H1 (cell line): ENCODE measurements around the gene CLPTM1L. TPM values are rescaled to one million over a fixed set of nuclear protein-coding genes. Genes with fewer than 3 reads are reported as not detected.
A peak's percentile ranks its signal among the peaks of the same experiment; 100 is the strongest.

Source experiments
- CTCF ChIA-PET: fragments of 300-600 bp; sonication (Branson Sonifier 250); formaldehyde crosslinking; loops from one replicate; lab custom pipeline; 2021; ENCODE audit not compliant: partially characterized antibody; lab: Charles Lee
- POLR2A ChIA-PET: fragments of 300-600 bp; sonication (Branson Sonifier 250); formaldehyde crosslinking; loops from one replicate; lab custom pipeline; 2021; ENCODE audit warnings: inconsistent platforms; ENCODE audit not compliant: partially characterized antibody; lab: Charles Lee
- DNase-seq, 2 experiments: peaks; one replicate each; pipeline versions ENCODE4 v3.0.0 to v3.0.0-alpha.2; 2010 to 2022; ENCODE audit warnings: low spot score in 2 of 2, low read depth in 1 of 2, mixed read lengths in 1 of 2
- FAIRE-seq: peaks from 2 replicates; lab custom pipeline; 2011; peaks lifted over from hg19 to GRCh38; lab: Jason Lieb, UNC
- H2AFZ ChIP-seq: 2 replicates; pipeline ENCODE4 v1.8.1; 2012; ENCODE audit warnings: low read length, inconsistent platforms
- H2AK5ac ChIP-seq: 2 replicates; pipeline ENCODE4 v1.6.1; 2013; ENCODE audit warnings: low read depth, low read length
- H2BK120ac ChIP-seq: replicated peaks from 2 replicates; pipeline ENCODE3; 2013; ENCODE audit warnings: low read depth, low read length, inconsistent platforms
- H2BK12ac ChIP-seq: 2 replicates; pipeline ENCODE4 v1.6.1; 2013; ENCODE audit warnings: low read depth, low read length
- H2BK15ac ChIP-seq: 2 replicates; pipeline ENCODE4 v1.6.1; 2013; ENCODE audit warnings: low read length
- H2BK20ac ChIP-seq: 2 replicates; pipeline ENCODE4 v1.6.1; 2013; ENCODE audit warnings: low read length
- H2BK5ac ChIP-seq: 2 replicates; pipeline ENCODE4 v1.6.1; 2013; ENCODE audit warnings: low read depth, low read length
- H3K14ac ChIP-seq: 2 replicates; pipeline ENCODE4 v1.6.1; 2013; ENCODE audit warnings: inconsistent platforms; ENCODE audit not compliant: insufficient read length
- H3K18ac ChIP-seq: 2 replicates; pipeline ENCODE4 v1.6.1; 2013; ENCODE audit warnings: low read length; ENCODE audit errors: extremely low read depth
- H3K23ac ChIP-seq: 2 replicates; pipeline ENCODE4 v1.6.1; 2013; ENCODE audit warnings: inconsistent platforms; ENCODE audit not compliant: insufficient read length
- H3K23me2 ChIP-seq: 2 replicates; pipeline ENCODE4 v1.6.1; 2013; ENCODE audit warnings: low read depth, low read length
- H3K27ac ChIP-seq: 2 replicates; pipeline ENCODE4 v1.6.1; 2011; ENCODE audit warnings: low read depth, low read length, inconsistent platforms
- H3K27me3 ChIP-seq, 4 experiments: replicated peaks in 1 of 4; 1 replicate in 1 of 4; 2 replicates in 3 of 4; pipeline versions ENCODE4 v1.6.1 to v1.8.1; 2011 to 2013; ENCODE audit warnings: low read length in 3 of 4, mild to moderate bottlenecking in 3 of 4, inconsistent platforms in 2 of 4, mixed read lengths in 2 of 4, moderate library complexity in 1 of 4; ENCODE audit not compliant: control insufficient read depth in 3 of 4, insufficient read depth in 3 of 4; ENCODE audit errors: extremely low read depth in 1 of 4
- H3K36me3 ChIP-seq, 4 experiments: 2 replicates each; pipeline versions ENCODE4 v1.6.1 to v1.8.1; 2011 to 2013; ENCODE audit warnings: mild to moderate bottlenecking in 4 of 4, low read length in 3 of 4, moderate library complexity in 2 of 4, control low read depth in 1 of 4, inconsistent platforms in 1 of 4; ENCODE audit not compliant: insufficient read depth in 4 of 4, control insufficient read depth in 2 of 4
- H3K4ac ChIP-seq: replicated peaks from 2 replicates; pipeline ENCODE3; 2013; ENCODE audit warnings: low read length, low read depth, mixed read lengths, inconsistent platforms; ENCODE audit not compliant: insufficient read length
- H3K4me1 ChIP-seq, 4 experiments: replicated peaks in 1 of 4; 1 replicate in 1 of 4; 2 replicates in 3 of 4; pipeline versions ENCODE4 v1.6.1 to v1.8.1; 2011 to 2013; ENCODE audit warnings: low read length in 3 of 4, inconsistent platforms in 2 of 4, mixed read lengths in 1 of 4; ENCODE audit not compliant: insufficient read depth in 4 of 4, control insufficient read depth in 3 of 4
- H3K4me2 ChIP-seq, 2 experiments: 2 replicates each; pipeline versions ENCODE4 v1.6.1 to v1.8.1; 2011 to 2013; ENCODE audit warnings: low read depth in 2 of 2, low read length in 2 of 2, control low read depth in 1 of 2, inconsistent platforms in 1 of 2, mild to moderate bottlenecking in 1 of 2; ENCODE audit not compliant: insufficient read depth in 1 of 2
- H3K4me3 ChIP-seq, 4 experiments: fragments of 200-600, 300-600 bp in 1 of 4; sonication (generic), shearing (Covaris generic), sonication (Bioruptor Twin) in 1 of 4; 2 replicates each; pipeline versions ENCODE4 v1.5.1 to v1.8.1; 2011 to 2016; ENCODE audit warnings: low read length in 4 of 4, low read depth in 3 of 4, control low read depth in 2 of 4, inconsistent platforms in 2 of 4, mild to moderate bottlenecking in 2 of 4, mixed read lengths in 1 of 4, moderate library complexity in 1 of 4; ENCODE audit not compliant: insufficient read depth in 2 of 4; ENCODE audit errors: extremely low read depth in 1 of 4
- H3K56ac ChIP-seq: replicated peaks from 2 replicates; pipeline ENCODE3; 2013; ENCODE audit warnings: low read depth, mild to moderate bottlenecking, mixed read lengths, low read length, inconsistent platforms; ENCODE audit not compliant: insufficient read length
- H3K79me1 ChIP-seq: 2 replicates; pipeline ENCODE4 v1.6.1; 2013; ENCODE audit warnings: low read depth, low read length, control low read depth
- H3K79me2 ChIP-seq, 2 experiments: 2 replicates each; pipeline versions ENCODE4 v1.6.1 to v1.8.1; 2012 to 2013; ENCODE audit warnings: low read length in 2 of 2, mild to moderate bottlenecking in 2 of 2, inconsistent platforms in 1 of 2; ENCODE audit not compliant: insufficient read depth in 2 of 2, control insufficient read depth in 1 of 2
- H3K9ac ChIP-seq, 4 experiments: replicated peaks in 1 of 4; 1 replicate in 1 of 4; 2 replicates in 3 of 4; pipeline versions ENCODE4 v1.6.1 to v1.8.1; 2011 to 2013; ENCODE audit warnings: low read depth in 3 of 4, low read length in 3 of 4, control low read depth in 2 of 4, mild to moderate bottlenecking in 2 of 4, moderate library complexity in 2 of 4, inconsistent platforms in 1 of 4; ENCODE audit errors: extremely low read depth in 1 of 4
- H3K9me3 ChIP-seq, 2 experiments: 2 replicates each; pipeline versions ENCODE4 v1.6.1 to v1.8.1; 2012 to 2013; ENCODE audit warnings: mild to moderate bottlenecking in 2 of 2, moderate library complexity in 2 of 2, control low read depth in 1 of 2, inconsistent platforms in 1 of 2, low read depth in 1 of 2, low read length in 1 of 2, mixed read lengths in 1 of 2; ENCODE audit not compliant: insufficient read depth in 2 of 2
- H4K20me1 ChIP-seq, 2 experiments: replicated peaks in 1 of 2; 2 replicates each; pipeline versions ENCODE3 to v1.8.1; 2011 to 2013; ENCODE audit warnings: inconsistent platforms in 2 of 2, low read length in 2 of 2, mild to moderate bottlenecking in 1 of 2; ENCODE audit not compliant: insufficient read depth in 2 of 2, control insufficient read depth in 1 of 2
- H4K5ac ChIP-seq: 2 replicates; pipeline ENCODE4 v1.6.1; 2013; ENCODE audit warnings: low read length, low read depth, mixed read lengths, inconsistent platforms; ENCODE audit not compliant: insufficient read length
- H4K8ac ChIP-seq: 2 replicates; pipeline ENCODE4 v1.8.0; 2013; ENCODE audit warnings: mild to moderate bottlenecking, moderate library complexity, low read length, inconsistent platforms; ENCODE audit not compliant: insufficient read depth; ENCODE audit errors: extremely low read depth
- H4K91ac ChIP-seq: replicated peaks from 2 replicates; pipeline ENCODE3; 2013; ENCODE audit warnings: low read length, mixed read lengths, inconsistent platforms; ENCODE audit not compliant: insufficient read length
- TAF1 ChIP-seq: IDR thresholded peaks from 2 replicates; pipeline ENCODE4 v1.6.1; 2011; ENCODE audit warnings: mild to moderate bottlenecking, low read depth, low read length
- WGBS, 2 experiments: shearing (Covaris generic) in 1 of 2; methylation state at CpG; one replicate each; pipeline versions ENCODE4 v1.1.6 to v1.1.7; 2013 to 2015; ENCODE audit warnings: low lambda C conversion rate in 2 of 2, mixed read lengths in 2 of 2, inconsistent platforms in 1 of 2, low coverage in 1 of 2, missing lambda C conversion rate in 1 of 2; ENCODE audit not compliant: insufficient replicate concordance in 2 of 2, insufficient coverage in 1 of 2, insufficient read length in 1 of 2; ENCODE audit errors: extremely low coverage in 1 of 2, missing lambda C conversion rate in 1 of 2; 5-methylcytosine and 5-hydroxymethylcytosine counted together
- polyA plus RNA-seq, 7 experiments: library from polyadenylated mRNA; depleted of rRNA in 3 of 7; stranded (reverse) in 5 of 7; unstranded in 2 of 7; fragments of >200 nt in 5 of 7; fragments of 200-250 nt in 2 of 7; gene quantifications; 1 replicate in 5 of 7; 2 replicates in 1 of 7; 4 replicates in 1 of 7; pipeline versions ENCODE4 v1.2.1 to v1.2.3, GENCODE V29; 2011 to 2013; ENCODE audit warnings: missing spikeins in 2 of 7, mixed read lengths in 2 of 7
- total RNA-seq: library from RNA; stranded (reverse); fragmentation: NEBNext Ultra II Directional; extraction: Animal tissue kit (Norgen Biotek cat#: 25700); gene quantifications from 2 replicates; pipeline ENCODE4 v1.2.1, GENCODE V29; 2021

CLPTM1L gene
- total and polyA plus RNA-seq, 2 of the 8 experiments (the other 6 are each of a cell fraction or from before 2014, with no cell fraction given): 102 to 119 TPM

GRCh38 chr5:1325870-1326531, 18.9 kb downstream of the CLPTM1L start:
- H3K23ac ChIP-seq: no peak overlapping the region
- 89% methylated on average over 22 of the region's 22 CpGs; no CpG with 5 or more reads in 1 of the 2 experiments for WGBS, 2 experiments
- no peak for DNase-seq
- H3K14ac ChIP-seq: no peak overlapping the region
- no peak overlapping the region for H3K18ac ChIP-seq
- TF ChIP-seq TAF1: no peak
- ChIA-PET CTCF (interaction anchor here (1.0 to 1.9 kb wide), 5 partner anchors 8 to 164 kb away, joined by 3 to 5 read pairs (median 4); no protein-coding TSS in a partner anchor), POLR2A (interaction anchor here (0.6 to 4.3 kb wide), 5 partner anchors 8 to 161 kb away, joined by 3 to 15 read pairs (median 3); no protein-coding TSS in a partner anchor)
- H2BK20ac ChIP-seq: no peak overlapping the region
- H3K79me2 ChIP-seq: peaks cover 0 to 6% of the 10 kb centered on the region in 2 experiments; a peak in 2 of 4 replicates
- peaks cover 0 to 4% of the 10 kb centered on the region in 2 experiments; a peak in 1 of 4 replicates for H3K9me3 ChIP-seq
- no peak overlapping the region for H3K9ac ChIP-seq
- H2BK15ac ChIP-seq: no peak overlapping the region
- H2AK5ac ChIP-seq: no peak overlapping the region
- H3K79me1 ChIP-seq: peaks cover 2% of the 10 kb centered on the region
- H4K8ac ChIP-seq: peak overlapping the region; percentile 25; the same call in 1 of the 2 replicates
- no peak overlapping the region for H3K4me2 ChIP-seq
- H3K4me3 ChIP-seq: no peak overlapping the region
- FAIRE-seq: no peak
- H4K20me1 ChIP-seq: peaks cover 2 to 15% of the 10 kb centered on the region in 2 experiments
- H3K36me3 ChIP-seq: peaks cover 18 to 60% (median 44%) of the 10 kb centered on the region in 4 experiments
- no peaks in the 10 kb centered on the region for H3K27me3 ChIP-seq
- no peaks in the 10 kb centered on the region; a peak in 1 of 7 replicates for H3K4me1 ChIP-seq
- H3K56ac ChIP-seq: peak overlapping the region; percentile 6
- H3K27ac ChIP-seq: no peak overlapping the region
- no peak overlapping the region for H2BK12ac ChIP-seq
- no peak overlapping the region for H3K4ac ChIP-seq
- no peak overlapping the region for H2BK120ac ChIP-seq
- H4K91ac ChIP-seq: no peak overlapping the region
- no peak overlapping the region for H4K5ac ChIP-seq
- H3K23me2 ChIP-seq: no peaks in the 10 kb centered on the region
- no peak overlapping the region for H2BK5ac ChIP-seq
- H2AFZ ChIP-seq: no peak overlapping the region
